ENCODE results near the gene MUC16. TPM values are rescaled to one million over a fixed set of nuclear protein-coding genes. Genes with fewer than 3 reads are reported as not detected.

Gene MUC16
- total RNA-seq, 6 experiments from 2014 or later: under 0.01 to 0.06 TPM; not detected in 4

GRCh38 chr19:9000933-9001332 is 9.3 kb downstream of the MUC16 start:
- intact Hi-C loops (cut with DNase I): no loop called here
- no peak for TF ChIP-seq POLR2A (IDR thresholded peaks at IDR 0.05)
- TF ChIP-seq CTCF (IDR thresholded peaks at IDR 0.05): no peak
- WGBS (ENCODE audit: insufficient coverage, low coverage, low lambda C conversion rate, missing lambda C conversion rate): 68% methylated on average over 5 of the region's 5 CpGs

GRCh38 chr19:8988204-8988603 is 22.0 kb downstream of the MUC16 start:
- 45% methylated on average over 6 of the region's 10 CpGs for WGBS (ENCODE audit: insufficient coverage, low coverage, low lambda C conversion rate, missing lambda C conversion rate)
- no peak overlapping the region for H3K4me3 ChIP-seq
- H3K9me3 ChIP-seq: no peaks in the 10 kb centered on the region
- no peak overlapping the region for H3K27ac ChIP-seq
- no peaks in the 10 kb centered on the region for H3K36me3 ChIP-seq
- H3K27me3 ChIP-seq: no peaks in the 10 kb centered on the region
- H3K4me1 ChIP-seq: no peaks in the 10 kb centered on the region
- intact Hi-C loops (cut with DNase I): no loop called here
- DNase-seq (no peak), ATAC-seq (no peak)
- TF ChIP-seq CTCF (IDR thresholded peaks at IDR 0.05) (no peak), POLR2A (IDR thresholded peaks at IDR 0.05) (no peak)

More at GRCh38 chr19:9000933-9001332, 9.3 kb downstream of the MUC16 start:
- no peaks in the 10 kb centered on the region for H3K36me3 ChIP-seq
- no peaks in the 10 kb centered on the region for H3K4me1 ChIP-seq
- H3K27ac ChIP-seq: no peak overlapping the region
- no peaks in the 10 kb centered on the region for H3K27me3 ChIP-seq
- H3K4me3 ChIP-seq: no peak overlapping the region
- DNase-seq (no peak), ATAC-seq (no peak)
- H3K9me3 ChIP-seq: no peaks in the 10 kb centered on the region

GRCh38 chr19:8986296-8986695 is 23.9 kb downstream of the MUC16 start:
- DNase-seq: no peak
- ATAC-seq: no peak
- Histone ChIP-seq H3K9me3 (no peaks in the 10 kb centered on the region), H3K27ac (no peak overlapping the region), H3K4me3 (no peak overlapping the region), H3K27me3 (no peaks in the 10 kb centered on the region), H3K4me1 (no peaks in the 10 kb centered on the region), H3K36me3 (no peaks in the 10 kb centered on the region)
- TF ChIP-seq POLR2A (IDR thresholded peaks at IDR 0.05): no peak
- TF ChIP-seq CTCF (IDR thresholded peaks at IDR 0.05): no peak
- WGBS (ENCODE audit: insufficient coverage, low coverage, low lambda C conversion rate, missing lambda C conversion rate): no CpG with 5 or more reads among the region's 3 CpGs
- intact Hi-C loops (cut with DNase I): no loop called here

GRCh38 chr19:8973501-8974091 is 36.6 kb downstream of the MUC16 start:
- no peaks in the 10 kb centered on the region for H3K9me3 ChIP-seq
- no peak for TF ChIP-seq CTCF (IDR thresholded peaks at IDR 0.05)
- TF ChIP-seq POLR2A (IDR thresholded peaks at IDR 0.05): no peak
- intact Hi-C loops (cut with DNase I): no loop called here
- no peak overlapping the region for H3K4me3 ChIP-seq
- ATAC-seq (no peak), DNase-seq (no peak)
- H3K27me3 ChIP-seq: no peaks in the 10 kb centered on the region
- H3K27ac ChIP-seq: no peak overlapping the region
- H3K36me3 ChIP-seq: no peaks in the 10 kb centered on the region
- WGBS (ENCODE audit: insufficient coverage, low coverage, low lambda C conversion rate, missing lambda C conversion rate): 63% methylated on average over 5 of the region's 5 CpGs
- H3K4me1 ChIP-seq: no peaks in the 10 kb centered on the region

- intact Hi-C loops (cut with DNase I): no loop called here
- TF ChIP-seq POLR2A (IDR thresholded peaks at IDR 0.05) (no peak), CTCF (IDR thresholded peaks at IDR 0.05) (no peak)
Measured at GRCh38 chr19:8965887-8966286, 44.3 kb downstream of the MUC16 start.

More at GRCh38 chr19:8965887-8966286, 44.3 kb downstream of the MUC16 start:
- Histone ChIP-seq H3K9me3 (no peaks in the 10 kb centered on the region), H3K27me3 (no peaks in the 10 kb centered on the region), H3K4me1 (no peaks in the 10 kb centered on the region), H3K36me3 (no peaks in the 10 kb centered on the region), H3K4me3 (no peak overlapping the region), H3K27ac (no peak overlapping the region)
- DNase-seq (no peak), ATAC-seq (no peak)
- 31% methylated on average over 2 of the region's 4 CpGs for WGBS (ENCODE audit: insufficient coverage, low coverage, low lambda C conversion rate, missing lambda C conversion rate)
